ENCODE measurements around the gene EN2.

The EN2 gene

GRCh38 chr7:155451840-155452239, 6.1 kb upstream of the EN2 start:
- no peak for FAIRE-seq

- no peak for FAIRE-seq
Measured at GRCh38 chr7:155452505-155453295, 5.2 kb upstream of the EN2 start.

GRCh38 chr7:155453296-155454182, 4.4 kb upstream of the EN2 start:
- no peak for FAIRE-seq

- FAIRE-seq: no peak
Measured at GRCh38 chr7:155454183-155455112, 3.5 kb upstream of the EN2 start.

GRCh38 chr7:155455132-155455693, 2.7 kb upstream of the EN2 start:
- FAIRE-seq: no peak

- FAIRE-seq: no peak
Measured at GRCh38 chr7:155455776-155456737, 1.9 kb upstream of the EN2 start.

- no peak for FAIRE-seq
Measured at GRCh38 chr7:155456738-155457543, 988 bp upstream of the EN2 start.

GRCh38 chr7:155457544-155458110, 302 bp upstream of the EN2 start:
- no peak for FAIRE-seq

GRCh38 chr7:155458878-155459699, 1.2 kb downstream of the EN2 start:
- no peak for FAIRE-seq

- no peak for FAIRE-seq
Measured at GRCh38 chr7:155459700-155460461, 2.0 kb downstream of the EN2 start.

GRCh38 chr7:155460926-155461613, 3.1 kb downstream of the EN2 start:
- no peak for FAIRE-seq

- FAIRE-seq: no peak
Measured at GRCh38 chr7:155461631-155462030, 3.7 kb downstream of the EN2 start.

GRCh38 chr7:155462163-155462735, 4.3 kb downstream of the EN2 start:
- no peak for FAIRE-seq

GRCh38 chr7:155463114-155463811, 5.3 kb downstream of the EN2 start:
- FAIRE-seq: no peak

- FAIRE-seq: no peak
Measured at GRCh38 chr7:155464183-155464582, 6.3 kb downstream of the EN2 start.

- no peak for FAIRE-seq
Measured at GRCh38 chr7:155464948-155465739, 7.2 kb downstream of the EN2 start.
